OCI-LY7 (cell line): ENCODE measurements around the gene ATP6V0A1. TPM values are rescaled to one million over a fixed set of nuclear protein-coding genes. Genes with fewer than 3 reads are reported as not detected.

Experiments
- BruUV-seq: library from RNA; stranded (reverse); fragments of 400-500 nt; replicated peaks from 2 replicates; lab custom pipeline; 2021; lab: Mats Ljungman, UMichigan
- CTCF ChIA-PET: fragments of 300-600 bp; sonication (Branson Sonifier 250); formaldehyde crosslinking; loops from one replicate; lab custom pipeline; 2022; ENCODE audit warnings: antibody characterized with exemption; ENCODE audit not compliant: unreplicated experiment; lab: Charles Lee
- POLR2A ChIA-PET: fragments of 300-600 bp; sonication (Branson Sonifier 250); formaldehyde crosslinking; loops from one replicate; lab custom pipeline; 2022; ENCODE audit warnings: antibody characterized with exemption; lab: Charles Lee
- DNase-seq: peaks from one replicate; pipeline ENCODE4 v3.0.0-alpha.2; 2015; ENCODE audit warnings: low spot score
- H2AFZ ChIP-seq: fragments of 200-600 bp; sonication (generic), shearing (Covaris generic); 2 replicates; pipeline ENCODE4 v1.6.1; 2014; ENCODE audit warnings: mild to moderate bottlenecking, antibody characterized with exemption, low read length, moderate library complexity
- H3K27ac ChIP-seq: fragments of 200-600 bp; sonication (generic); 2 replicates; pipeline ENCODE4 v1.5.1; 2014; ENCODE audit warnings: mixed run types, low read depth, mild to moderate bottlenecking, moderate library complexity, low read length, inconsistent platforms; ENCODE audit not compliant: poor library complexity, severe bottlenecking
- H3K36me3 ChIP-seq: fragments of 200-600 bp; sonication (generic); 2 replicates; pipeline ENCODE4 v1.6.1; 2014; ENCODE audit warnings: mild to moderate bottlenecking, antibody characterized with exemption, low read length, moderate library complexity, mixed read lengths; ENCODE audit not compliant: insufficient read depth
- H3K4me1 ChIP-seq: fragments of 200-600 bp; sonication (generic); 2 replicates; pipeline ENCODE4 v1.5.1; 2014; ENCODE audit warnings: mild to moderate bottlenecking, low read length; ENCODE audit not compliant: insufficient read depth, poor library complexity, severe bottlenecking
- H3K4me2 ChIP-seq: fragments of 200-600 bp; sonication (generic); 2 replicates; pipeline ENCODE4 v1.6.1; 2014; ENCODE audit warnings: mild to moderate bottlenecking, low read length
- H3K4me3 ChIP-seq: fragments of 200-600 bp; sonication (generic); 2 replicates; pipeline ENCODE4 v1.5.1; 2014; ENCODE audit warnings: mild to moderate bottlenecking, low read depth, low read length; ENCODE audit not compliant: poor library complexity, severe bottlenecking
- H3K79me2 ChIP-seq: fragments of 200-600 bp; sonication (generic); 2 replicates; pipeline ENCODE4 v1.6.1; 2016; ENCODE audit warnings: low read depth, mild to moderate bottlenecking, low read length, moderate library complexity, mixed read lengths; ENCODE audit not compliant: insufficient read depth
- H3K9me2 ChIP-seq: fragments of 200-600 bp; sonication (generic); 2 replicates; pipeline ENCODE4 v1.6.1; 2016; ENCODE audit warnings: mild to moderate bottlenecking, low read length, mixed read lengths; ENCODE audit not compliant: insufficient read depth
- H3K9me3 ChIP-seq: fragments of 200-600 bp; sonication (generic); 2 replicates; pipeline ENCODE4 v1.6.1; 2014; ENCODE audit warnings: mild to moderate bottlenecking, mixed run types, low read length, mixed read lengths
- H4K20me1 ChIP-seq: fragments of 200-600 bp; sonication (generic); 2 replicates; pipeline ENCODE4 v1.6.1; 2014; ENCODE audit warnings: mild to moderate bottlenecking, antibody characterized with exemption, low read length, moderate library complexity, mixed read lengths; ENCODE audit not compliant: insufficient read depth
- CTCF ChIP-seq: fragments of 200-600 bp; sonication (generic); conservative IDR thresholded peaks from 2 replicates; pipeline ENCODE4 v1.5.1; 2014; ENCODE audit warnings: mild to moderate bottlenecking, antibody characterized with exemption, low read length, moderate library complexity, mixed read lengths
- EZH2phosphoT487 ChIP-seq: fragments of 200-600 bp; sonication (generic); IDR thresholded peaks from 2 replicates; pipeline ENCODE4 v1.6.1; 2018; ENCODE audit warnings: low read depth, borderline replicate concordance, mild to moderate bottlenecking, mixed run types, antibody characterized with exemption, low read length, moderate library complexity, mixed read lengths
- intact Hi-C: fragments of 100-400 bp; cut with micrococcal nuclease; formaldehyde crosslinking; loops from one replicate; pipeline ENCODE4 v1.10.0; 2022; ENCODE audit not compliant: unreplicated experiment
- total RNA-seq, 2 experiments: library from RNA; depleted of rRNA in 1 of 2; stranded (reverse); fragments of >200 nt in 1 of 2; shearing (Covaris generic) in 1 of 2; gene quantifications; 2 replicates each; pipeline ENCODE4 v1.2.3, GENCODE V29; 2014 to 2022

Gene ATP6V0A1
- total RNA-seq, 2 experiments from 2014 or later: 19.8 to 46.9 TPM

- POLR2A ChIA-PET: interaction anchor here (0.5 to 1.0 kb wide), 2 partner anchors 14 to 23 kb away, joined by 3 read pairs; no protein-coding TSS in a partner anchor
- H3K4me1 ChIP-seq: no peaks in the 10 kb centered on the region
- no peaks in the 10 kb centered on the region for H4K20me1 ChIP-seq
- DNase-seq: no peak
- H3K4me3 ChIP-seq: no peak overlapping the region
- no peaks in the 10 kb centered on the region for H3K9me3 ChIP-seq
- CTCF ChIA-PET: no interaction called here
- no peak overlapping the region for H3K27ac ChIP-seq
- no peaks in the 10 kb centered on the region for H3K79me2 ChIP-seq
- H3K4me2 ChIP-seq: no peak overlapping the region
- no peaks in the 10 kb centered on the region for H3K9me2 ChIP-seq
- intact Hi-C loops: no loop called here
- TF ChIP-seq CTCF: no peak
- TF ChIP-seq EZH2phosphoT487: no peak
- peaks cover 80% of the 10 kb centered on the region for H3K36me3 ChIP-seq
- BruUV-seq: no TSS peak
- H2AFZ ChIP-seq: no peak overlapping the region
These were observed 16.4 kb downstream of the ATP6V0A1 start for GRCh38 chr17:42475121-42475520.

GRCh38 chr17:42475835-42476234 lies 17.2 kb downstream of the ATP6V0A1 start:
- H4K20me1 ChIP-seq: no peaks in the 10 kb centered on the region
- TF ChIP-seq CTCF: no peak
- TF ChIP-seq EZH2phosphoT487: no peak
- no peak overlapping the region for H3K4me3 ChIP-seq
- no peaks in the 10 kb centered on the region for H3K9me3 ChIP-seq
- H3K36me3 ChIP-seq: peaks cover 80% of the 10 kb centered on the region
- H3K4me1 ChIP-seq: no peaks in the 10 kb centered on the region
- no peaks in the 10 kb centered on the region for H3K79me2 ChIP-seq
- intact Hi-C loops: no loop called here
- no peak overlapping the region for H2AFZ ChIP-seq
- H3K4me2 ChIP-seq: no peak overlapping the region
- H3K9me2 ChIP-seq: no peaks in the 10 kb centered on the region
- BruUV-seq: no TSS peak
- POLR2A ChIA-PET: interaction anchor here (1.0 kb wide), 1 partner anchor 15 kb away, joined by 3 read pairs; no protein-coding TSS in a partner anchor
- no peak for DNase-seq
- H3K27ac ChIP-seq: no peak overlapping the region
- CTCF ChIA-PET: no interaction called here

GRCh38 chr17:42476411-42476810 lies 17.7 kb downstream of the ATP6V0A1 start:
- no peaks in the 10 kb centered on the region for H3K9me3 ChIP-seq
- H2AFZ ChIP-seq: no peak overlapping the region
- DNase-seq: no peak
- intact Hi-C loops: no loop called here
- H3K9me2 ChIP-seq: no peaks in the 10 kb centered on the region
- H3K4me3 ChIP-seq: no peak overlapping the region
- ChIA-PET POLR2A (no interaction called here), CTCF (no interaction called here)
- no peak for TF ChIP-seq EZH2phosphoT487
- TF ChIP-seq CTCF: no peak
- H4K20me1 ChIP-seq: no peaks in the 10 kb centered on the region
- H3K79me2 ChIP-seq: no peaks in the 10 kb centered on the region
- H3K4me2 ChIP-seq: no peak overlapping the region
- no peaks in the 10 kb centered on the region for H3K4me1 ChIP-seq
- H3K27ac ChIP-seq: no peak overlapping the region
- H3K36me3 ChIP-seq: peaks cover 81% of the 10 kb centered on the region
- BruUV-seq: no TSS peak
